ENCODE results near the gene ALG6. TPM values are rescaled to one million over a fixed set of nuclear protein-coding genes. Genes with fewer than 3 reads are reported as not detected.
"Not testable (repeated sequence)": the region's sequence is repeated elsewhere in the genome, so short reads cannot be mapped to it uniquely, and the experiment has no call there.

ALG6 gene
- total and polyA plus RNA-seq, 5 donors: 5.0 to 6.2 (median 5.4) TPM

DNA sequence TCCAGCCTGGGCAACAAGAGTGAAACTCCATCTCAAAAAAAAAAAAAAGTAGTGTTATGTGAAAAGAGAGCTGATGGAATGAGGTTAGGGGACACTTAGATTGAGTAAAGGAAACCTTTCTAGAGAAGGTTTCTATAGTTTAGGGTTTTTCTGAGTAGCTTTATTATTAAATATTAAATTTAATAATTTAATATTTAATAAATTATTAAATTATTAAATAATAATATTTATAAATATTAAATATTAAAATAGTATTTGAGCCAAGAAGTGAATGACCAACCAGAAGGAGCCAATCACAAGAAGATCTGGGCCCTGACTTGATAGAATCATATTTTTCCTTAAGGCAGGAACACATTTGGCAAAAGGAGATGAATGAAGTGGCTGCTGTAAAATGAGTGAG is 50.7 kb downstream of the ALG6 start:
- intact Hi-C loops (cut with DNase I): no loop called here
- no peak overlapping the region for H3K4me3 ChIP-seq (ENCODE audit: low read length)
- no peak overlapping the region for H3K27ac ChIP-seq (ENCODE audit: low read length)
- H3K4me1 ChIP-seq (ENCODE audit: control insufficient read depth, insufficient read depth, low read length): no peaks in the 10 kb centered on the region
- DNase-seq (no peak), ATAC-seq (no peak)
- no peaks in the 10 kb centered on the region for H3K27me3 ChIP-seq (ENCODE audit: control insufficient read depth, insufficient read depth)
- no peaks in the 10 kb centered on the region for H3K9me3 ChIP-seq (ENCODE audit: control insufficient read depth, low read length)

DNA sequence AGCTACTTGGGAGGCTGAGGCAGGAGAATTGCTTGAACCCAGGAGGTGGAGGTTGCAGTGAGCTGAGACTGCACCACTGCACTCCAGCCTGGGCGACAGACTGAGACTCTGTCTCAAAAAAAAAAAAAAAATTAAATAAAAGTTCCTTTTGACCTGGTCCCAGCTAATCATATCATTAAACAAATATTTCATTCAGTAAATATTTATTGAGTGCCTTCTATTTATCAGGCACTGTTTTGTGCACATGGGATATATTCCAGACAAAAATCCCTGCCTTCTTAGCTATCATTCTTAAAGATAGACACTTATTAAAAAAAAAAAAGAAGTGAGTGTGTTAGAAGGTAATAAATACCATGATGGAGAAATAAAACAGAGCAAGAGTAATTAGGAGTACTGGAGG is 53.3 kb downstream of the ALG6 start:
- 100% methylated on average over 1 of the region's 1 CpG for WGBS
- intact Hi-C loops (cut with DNase I); H3K4me3 ChIP-seq (ENCODE audit: low read length); H3K27ac ChIP-seq (ENCODE audit: low read length); ATAC-seq; DNase-seq; H3K27me3 ChIP-seq (ENCODE audit: control insufficient read depth, insufficient read depth); H3K4me1 ChIP-seq (ENCODE audit: control insufficient read depth, insufficient read depth, low read length); H3K9me3 ChIP-seq (ENCODE audit: control insufficient read depth, low read length): not testable (repeated sequence)

DNA sequence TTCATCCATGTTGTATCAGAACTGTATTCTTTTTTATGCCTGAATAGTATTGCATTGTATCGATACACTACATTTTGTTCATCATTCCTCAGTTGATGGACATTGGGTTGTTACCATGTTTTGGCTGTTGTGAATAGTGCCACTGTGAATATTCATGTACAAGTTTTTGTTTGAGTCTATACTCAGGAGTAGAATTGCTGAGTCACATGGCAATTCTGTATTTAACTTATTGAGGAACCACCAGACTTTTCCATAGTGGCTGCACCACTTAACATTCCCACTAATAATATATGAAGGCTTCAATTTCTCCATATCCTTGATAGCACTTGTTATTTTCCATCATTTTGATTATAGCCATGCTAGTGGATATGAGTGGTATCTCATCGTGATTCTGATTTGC is 56.2 kb downstream of the ALG6 start:
- ATAC-seq (no peak), DNase-seq (no peak)
- Histone ChIP-seq H3K9me3 (ENCODE audit: control insufficient read depth, low read length) (no peaks in the 10 kb centered on the region), H3K27ac (ENCODE audit: low read length) (no peak overlapping the region), H3K4me3 (ENCODE audit: low read length) (no peak overlapping the region), H3K4me1 (ENCODE audit: control insufficient read depth, insufficient read depth, low read length) (no peaks in the 10 kb centered on the region), H3K27me3 (ENCODE audit: control insufficient read depth, insufficient read depth) (no peaks in the 10 kb centered on the region)
- intact Hi-C loops (cut with DNase I): no loop called here
- 99% methylated on average over 2 of the region's 2 CpGs for WGBS

DNA sequence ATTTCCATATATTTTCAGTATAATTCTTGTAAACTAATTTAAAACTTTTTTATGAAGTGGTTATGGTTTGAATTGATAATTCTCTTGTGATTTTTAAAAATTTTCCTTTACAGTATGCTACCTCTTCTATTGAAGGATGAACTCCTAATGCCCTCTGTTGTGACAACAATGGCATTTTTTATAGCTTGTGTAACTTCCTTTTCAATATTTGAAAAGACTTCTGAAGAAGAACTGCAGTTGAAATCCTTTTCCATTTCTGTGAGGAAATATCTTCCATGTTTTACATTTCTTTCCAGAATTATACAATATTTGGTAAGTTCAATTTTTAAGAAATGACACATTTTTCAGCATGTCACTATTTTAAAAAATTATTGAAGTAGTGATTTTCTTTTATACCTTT is 61.4 kb downstream of the ALG6 start:
- Histone ChIP-seq H3K27ac (ENCODE audit: low read length) (no peak overlapping the region), H3K27me3 (ENCODE audit: control insufficient read depth, insufficient read depth) (no peaks in the 10 kb centered on the region), H3K4me1 (ENCODE audit: control insufficient read depth, insufficient read depth, low read length) (no peaks in the 10 kb centered on the region), H3K4me3 (ENCODE audit: low read length) (no peak overlapping the region), H3K9me3 (ENCODE audit: control insufficient read depth, low read length) (no peaks in the 10 kb centered on the region)
- ATAC-seq (no peak), DNase-seq (no peak)
- intact Hi-C loops (cut with DNase I): no loop called here

DNA sequence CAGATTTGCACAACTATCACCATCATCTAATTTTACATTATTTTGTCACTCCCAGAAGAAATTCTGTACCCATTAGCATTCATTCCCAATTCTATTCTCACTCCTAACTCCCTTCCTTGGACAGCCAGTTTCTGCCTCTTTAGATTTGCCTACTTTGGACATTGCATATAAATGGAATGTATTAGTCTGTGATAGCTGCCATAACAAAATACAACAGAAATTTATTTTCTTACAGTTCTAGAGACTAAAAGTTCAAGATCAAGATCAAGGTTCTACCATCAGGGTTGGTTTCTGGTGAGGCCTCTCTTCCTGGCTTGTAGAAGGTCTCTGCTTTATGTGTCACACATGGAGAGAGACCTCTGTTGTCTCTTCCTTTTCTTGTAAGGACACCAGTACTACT is 61.9 kb downstream of the ALG6 start:
- DNase-seq (no peak), ATAC-seq (no peak)
- no peak overlapping the region for H3K4me3 ChIP-seq (ENCODE audit: low read length)
- H3K4me1 ChIP-seq (ENCODE audit: control insufficient read depth, insufficient read depth, low read length): no peaks in the 10 kb centered on the region
- intact Hi-C loops (cut with DNase I): no loop called here
- no peaks in the 10 kb centered on the region for H3K27me3 ChIP-seq (ENCODE audit: control insufficient read depth, insufficient read depth)
- no peak overlapping the region for H3K27ac ChIP-seq (ENCODE audit: low read length)
- no peaks in the 10 kb centered on the region for H3K9me3 ChIP-seq (ENCODE audit: control insufficient read depth, low read length)

DNA sequence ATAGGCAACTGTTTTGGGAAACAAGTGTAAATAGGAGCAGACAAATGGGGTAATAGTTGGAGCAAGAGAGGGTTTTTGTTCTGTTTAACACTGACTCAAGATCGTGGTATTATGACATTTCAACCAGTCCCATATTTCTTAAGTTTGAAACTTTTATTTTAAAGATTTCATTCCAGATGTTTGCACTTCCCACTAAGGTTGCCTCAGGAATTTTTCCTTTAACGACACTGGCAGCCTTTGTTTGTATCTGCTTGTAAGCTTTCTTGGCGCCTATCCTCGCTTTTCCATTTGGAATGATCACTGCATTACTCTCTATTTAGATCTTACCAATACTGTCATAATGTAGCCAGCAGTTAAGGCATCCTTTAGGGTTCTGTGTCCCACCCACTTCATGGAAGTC is 67.7 kb downstream of the ALG6 start:
- Histone ChIP-seq H3K4me3 (ENCODE audit: low read length) (no peak overlapping the region), H3K27ac (ENCODE audit: low read length) (no peak overlapping the region), H3K4me1 (ENCODE audit: control insufficient read depth, insufficient read depth, low read length) (no peaks in the 10 kb centered on the region), H3K27me3 (ENCODE audit: control insufficient read depth, insufficient read depth) (no peaks in the 10 kb centered on the region), H3K9me3 (ENCODE audit: control insufficient read depth, low read length) (no peaks in the 10 kb centered on the region)
- ATAC-seq (no peak), DNase-seq (no peak)
- 77% methylated on average over 4 of the region's 4 CpGs for WGBS
- intact Hi-C loops (cut with DNase I): no loop called here

DNA sequence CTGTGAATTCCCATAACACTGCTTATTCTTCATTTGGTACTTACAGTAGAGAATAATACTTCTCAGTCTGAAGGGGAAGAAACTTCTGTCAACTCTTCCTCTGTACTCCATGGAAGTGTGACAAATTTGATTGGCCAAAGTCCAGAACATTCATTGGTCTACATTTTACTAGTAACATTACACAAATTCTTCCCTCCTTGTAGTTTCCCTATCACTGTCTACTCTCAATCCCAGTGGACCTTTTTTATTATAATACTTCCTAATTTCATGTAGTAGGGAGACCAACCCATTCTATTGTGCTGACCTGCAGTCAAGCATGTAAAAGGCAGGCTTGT is 74.7 kb downstream of the ALG6 start:
- H3K4me1 ChIP-seq (ENCODE audit: control insufficient read depth, insufficient read depth, low read length): no peaks in the 10 kb centered on the region
- no peaks in the 10 kb centered on the region for H3K9me3 ChIP-seq (ENCODE audit: control insufficient read depth, low read length)
- H3K27ac ChIP-seq (ENCODE audit: low read length): no peak overlapping the region
- no peak for DNase-seq
- no peak for ATAC-seq
- no peak overlapping the region for H3K4me3 ChIP-seq (ENCODE audit: low read length)
- no peaks in the 10 kb centered on the region for H3K27me3 ChIP-seq (ENCODE audit: control insufficient read depth, insufficient read depth)
- intact Hi-C loops (cut with DNase I): loop anchor here in 1 of 4 donors (5.0 kb wide), 1 partner anchor 600 kb away; no protein-coding TSS in a partner anchor

DNA sequence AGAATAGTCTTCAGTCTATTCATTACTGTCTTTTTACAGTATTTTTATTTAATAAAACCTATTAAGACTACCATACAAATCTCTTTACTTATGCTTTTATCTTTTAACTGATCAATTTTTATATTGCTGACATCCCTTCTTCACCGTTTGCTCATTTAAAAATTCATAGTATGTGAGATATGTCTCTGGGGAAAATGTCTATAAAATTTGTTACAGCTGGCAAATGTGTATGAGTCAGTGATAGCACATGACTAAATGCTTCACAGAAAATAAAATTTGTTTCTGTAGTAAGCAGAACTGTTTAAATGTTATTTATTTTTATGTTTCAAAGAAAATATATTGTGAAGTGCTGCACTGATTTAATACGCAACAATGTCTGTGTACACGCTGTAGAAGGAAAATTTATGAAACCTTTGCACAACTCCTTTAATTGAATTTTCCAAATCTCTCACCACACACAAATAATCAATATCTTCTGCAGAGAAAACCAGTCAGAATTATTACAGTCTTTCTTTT is 81.4 kb downstream of the ALG6 start:
- H3K27ac ChIP-seq (ENCODE audit: low read length): no peak overlapping the region
- no peaks in the 10 kb centered on the region for H3K9me3 ChIP-seq (ENCODE audit: control insufficient read depth, low read length)
- no peaks in the 10 kb centered on the region for H3K27me3 ChIP-seq (ENCODE audit: control insufficient read depth, insufficient read depth)
- H3K4me1 ChIP-seq (ENCODE audit: control insufficient read depth, insufficient read depth, low read length): no peaks in the 10 kb centered on the region
- DNase-seq: no peak
- H3K4me3 ChIP-seq (ENCODE audit: low read length): no peak overlapping the region
- no peak for ATAC-seq
- intact Hi-C loops (cut with DNase I): no loop called here
- 85% methylated on average over 3 of the region's 3 CpGs for WGBS

DNA sequence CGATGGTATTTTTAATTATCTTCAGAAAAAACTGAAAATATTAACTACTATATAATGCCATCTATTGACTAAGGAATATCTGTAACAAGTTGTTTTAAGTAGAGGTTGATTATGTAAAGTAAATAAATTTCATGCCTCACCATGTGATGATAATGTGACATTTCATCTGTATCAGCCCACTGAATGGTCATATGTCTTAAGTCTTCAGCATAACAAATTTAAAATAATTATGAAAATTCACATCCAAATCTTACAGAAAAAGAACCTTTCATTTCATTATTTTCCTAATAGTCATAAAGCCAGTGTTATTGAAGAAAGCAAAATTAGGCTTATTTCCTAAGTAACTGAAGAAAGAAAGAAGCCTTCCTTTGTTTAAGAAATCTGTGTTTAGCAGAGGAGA is 83.0 kb downstream of the ALG6 start:
- Histone ChIP-seq H3K27me3 (ENCODE audit: control insufficient read depth, insufficient read depth) (no peaks in the 10 kb centered on the region), H3K4me1 (ENCODE audit: control insufficient read depth, insufficient read depth, low read length) (no peaks in the 10 kb centered on the region), H3K4me3 (ENCODE audit: low read length) (no peak overlapping the region), H3K9me3 (ENCODE audit: control insufficient read depth, low read length) (no peaks in the 10 kb centered on the region), H3K27ac (ENCODE audit: low read length) (no peak overlapping the region)
- DNase-seq (no peak), ATAC-seq (no peak)
- intact Hi-C loops (cut with DNase I): no loop called here
- 84% methylated on average over 1 of the region's 1 CpG for WGBS

DNA sequence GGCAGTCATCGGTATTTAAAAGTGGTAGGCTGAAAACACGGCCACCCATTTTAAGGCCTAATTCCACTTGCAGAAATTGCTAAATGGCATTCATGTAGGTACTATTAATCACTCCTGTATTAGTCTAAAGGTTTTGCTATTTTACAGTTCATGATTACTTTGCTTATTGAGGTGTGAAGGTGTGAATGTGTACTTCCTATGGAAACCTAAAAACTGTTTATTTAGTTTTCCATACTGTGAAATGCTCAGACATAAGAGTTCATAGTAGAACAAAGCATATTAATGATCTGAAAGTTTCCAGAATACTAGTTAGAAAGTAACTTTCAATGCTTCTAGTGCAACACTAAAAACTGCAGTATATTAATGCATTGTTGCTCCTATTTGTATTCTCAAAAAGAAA is 85.8 kb downstream of the ALG6 start:
- Histone ChIP-seq H3K27ac (ENCODE audit: low read length) (no peak overlapping the region), H3K4me3 (ENCODE audit: low read length) (no peak overlapping the region), H3K4me1 (ENCODE audit: control insufficient read depth, insufficient read depth, low read length) (no peaks in the 10 kb centered on the region), H3K9me3 (ENCODE audit: control insufficient read depth, low read length) (no peaks in the 10 kb centered on the region), H3K27me3 (ENCODE audit: control insufficient read depth, insufficient read depth) (no peaks in the 10 kb centered on the region)
- DNase-seq: no peak
- ATAC-seq: no peak
- WGBS: 98% methylated on average over 2 of the region's 2 CpGs
- intact Hi-C loops (cut with DNase I): no loop called here

DNA sequence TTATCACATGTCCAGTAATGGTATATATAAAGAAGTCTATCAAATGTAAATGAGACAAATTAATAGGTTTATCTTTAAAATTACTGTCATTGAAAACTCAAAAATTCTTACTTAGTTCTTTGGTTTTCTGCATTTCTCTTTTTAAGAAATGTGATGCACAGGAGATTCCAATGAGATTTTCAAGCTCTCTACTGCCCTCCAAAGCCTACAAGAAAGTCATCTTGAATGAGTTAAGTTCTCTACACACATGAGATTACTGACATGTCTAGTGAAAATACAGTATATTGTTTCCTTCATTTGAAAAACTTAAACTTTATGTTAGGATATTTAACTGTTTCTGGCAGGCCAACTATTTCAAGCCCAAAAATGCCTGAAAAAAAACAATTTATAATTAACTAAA is 86.8 kb downstream of the ALG6 start:
- Histone ChIP-seq H3K27ac (ENCODE audit: low read length) (no peak overlapping the region), H3K4me1 (ENCODE audit: control insufficient read depth, insufficient read depth, low read length) (no peaks in the 10 kb centered on the region), H3K9me3 (ENCODE audit: control insufficient read depth, low read length) (no peaks in the 10 kb centered on the region), H3K27me3 (ENCODE audit: control insufficient read depth, insufficient read depth) (no peaks in the 10 kb centered on the region), H3K4me3 (ENCODE audit: low read length) (no peak overlapping the region)
- intact Hi-C loops (cut with DNase I): no loop called here
- ATAC-seq (no peak), DNase-seq (no peak)

DNA sequence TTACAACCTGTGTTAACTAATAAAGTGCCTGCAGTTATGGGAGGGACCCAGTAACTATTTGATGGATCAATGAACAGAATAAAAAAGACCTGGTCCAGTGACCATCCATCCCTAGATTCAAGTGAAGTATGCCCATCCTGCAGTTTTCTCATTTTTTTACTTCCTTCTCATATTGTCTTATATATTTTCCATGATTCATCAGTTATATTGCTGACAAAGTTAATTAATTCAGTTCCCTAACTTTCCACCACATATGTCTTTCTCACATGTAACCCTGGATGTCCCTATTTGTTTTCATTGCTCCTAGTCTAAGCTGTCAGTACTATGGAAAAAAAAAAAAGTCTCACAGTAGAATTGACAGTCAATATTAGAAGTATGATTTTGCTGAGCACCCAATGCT is 91.3 kb downstream of the ALG6 start:
- H3K4me3 ChIP-seq (ENCODE audit: low read length): no peak overlapping the region

More for the DNA sequence above, 91.3 kb downstream of the ALG6 start:
- DNase-seq (no peak), ATAC-seq (no peak)
- Histone ChIP-seq H3K9me3 (ENCODE audit: control insufficient read depth, low read length) (no peaks in the 10 kb centered on the region), H3K4me1 (ENCODE audit: control insufficient read depth, insufficient read depth, low read length) (no peaks in the 10 kb centered on the region), H3K27ac (ENCODE audit: low read length) (no peak overlapping the region), H3K27me3 (ENCODE audit: control insufficient read depth, insufficient read depth) (no peaks in the 10 kb centered on the region)
- intact Hi-C loops (cut with DNase I): no loop called here

Measured in right cardiac atrium (tissue), 5 donors.